ENCODE results near the gene UBAC2.

The UBAC2 gene

GRCh38 chr13:99285432-99286182 is 85.0 kb downstream of the UBAC2 start:
- H3K27me3 ChIP-seq (ENCODE audit: control insufficient read depth, insufficient read depth, low read length): no peaks in the 10 kb centered on the region
- no peak for TF ChIP-seq CTCF (IDR thresholded peaks at IDR 0.05)
- peaks cover 2% of the 10 kb centered on the region for H3K79me2 ChIP-seq
- no peaks in the 10 kb centered on the region for H3K9me3 ChIP-seq (ENCODE audit: control insufficient read depth, low read length)
- no peak overlapping the region for H3K9ac ChIP-seq
- no peaks in the 10 kb centered on the region for H3K4me1 ChIP-seq
- H3K4me3 ChIP-seq (ENCODE audit: low read depth, low read length): no peak overlapping the region
- no peaks in the 10 kb centered on the region for H3K36me3 ChIP-seq (ENCODE audit: control insufficient read depth, insufficient read depth, low read length)
- H2AFZ ChIP-seq: no peak overlapping the region
- no peak overlapping the region for H3K4me2 ChIP-seq (ENCODE audit: low read length)
- no peak overlapping the region for H3K27ac ChIP-seq

GRCh38 chr13:99287551-99287950 is 86.9 kb downstream of the UBAC2 start:
- no peaks in the 10 kb centered on the region for H3K79me2 ChIP-seq
- H3K27ac ChIP-seq: no peak overlapping the region
- H3K4me3 ChIP-seq (ENCODE audit: low read depth, low read length): no peak overlapping the region
- H3K4me2 ChIP-seq (ENCODE audit: low read length): no peak overlapping the region
- no peak overlapping the region for H2AFZ ChIP-seq
- no peaks in the 10 kb centered on the region for H3K27me3 ChIP-seq (ENCODE audit: control insufficient read depth, insufficient read depth, low read length)
- H3K9ac ChIP-seq: no peak overlapping the region
- TF ChIP-seq CTCF (IDR thresholded peaks at IDR 0.05): no peak
- H3K9me3 ChIP-seq (ENCODE audit: control insufficient read depth, low read length): no peaks in the 10 kb centered on the region
- H3K36me3 ChIP-seq (ENCODE audit: control insufficient read depth, insufficient read depth, low read length): no peaks in the 10 kb centered on the region
- no peaks in the 10 kb centered on the region for H3K4me1 ChIP-seq

- H3K4me3 ChIP-seq (ENCODE audit: low read depth, low read length): no peak overlapping the region
- H3K4me2 ChIP-seq (ENCODE audit: low read length): no peak overlapping the region
- H3K79me2 ChIP-seq: no peaks in the 10 kb centered on the region
- no peak overlapping the region for H3K27ac ChIP-seq
- H3K9ac ChIP-seq: no peak overlapping the region
- H3K4me1 ChIP-seq: no peaks in the 10 kb centered on the region
- H3K27me3 ChIP-seq (ENCODE audit: control insufficient read depth, insufficient read depth, low read length): no peaks in the 10 kb centered on the region
- no peaks in the 10 kb centered on the region for H3K36me3 ChIP-seq (ENCODE audit: control insufficient read depth, insufficient read depth, low read length)
- H3K9me3 ChIP-seq (ENCODE audit: control insufficient read depth, low read length): no peaks in the 10 kb centered on the region
- no peak for TF ChIP-seq CTCF (IDR thresholded peaks at IDR 0.05)
- no peak overlapping the region for H2AFZ ChIP-seq
Observed at GRCh38 chr13:99288089-99288488, 87.4 kb downstream of the UBAC2 start.

- no peaks in the 10 kb centered on the region for H3K4me1 ChIP-seq
Observed at GRCh38 chr13:99289271-99289670, 88.6 kb downstream of the UBAC2 start.

More at GRCh38 chr13:99289271-99289670, 88.6 kb downstream of the UBAC2 start:
- TF ChIP-seq CTCF (IDR thresholded peaks at IDR 0.05): no peak
- Histone ChIP-seq H3K27ac (no peak overlapping the region), H3K9me3 (ENCODE audit: control insufficient read depth, low read length) (no peaks in the 10 kb centered on the region), H3K27me3 (ENCODE audit: control insufficient read depth, insufficient read depth, low read length) (no peaks in the 10 kb centered on the region), H2AFZ (no peak overlapping the region), H3K4me3 (ENCODE audit: low read depth, low read length) (no peak overlapping the region), H3K79me2 (no peaks in the 10 kb centered on the region), H3K36me3 (ENCODE audit: control insufficient read depth, insufficient read depth, low read length) (no peaks in the 10 kb centered on the region), H3K9ac (no peak overlapping the region), H3K4me2 (ENCODE audit: low read length) (no peak overlapping the region)
